ENCODE measurements around the gene SLC48A1.
"Not testable (repeated sequence)": the region's sequence is repeated elsewhere in the genome, so short reads cannot be mapped to it uniquely, and the experiment has no call there.

The SLC48A1 gene

GRCh38 chr12:47795121-47795813, 22.2 kb downstream of the SLC48A1 start:
- DNase-seq, result no peak

- no peak for DNase-seq
Measured at GRCh38 chr12:47795814-47796411, 22.9 kb downstream of the SLC48A1 start.

GRCh38 chr12:47797441-47797840, 24.4 kb downstream of the SLC48A1 start:
- no peak for DNase-seq

GRCh38 chr12:47798382-47798948, 25.4 kb downstream of the SLC48A1 start:
- DNase-seq, result no peak

GRCh38 chr12:47799357-47799955, 26.4 kb downstream of the SLC48A1 start:
- no peak for DNase-seq

- DNase-seq, result no peak
Measured at GRCh38 chr12:47800582-47800981, 27.5 kb downstream of the SLC48A1 start.

- DNase-seq, result no peak
Measured at GRCh38 chr12:47801170-47801903, 28.3 kb downstream of the SLC48A1 start.

- DNase-seq, result no peak
Measured at GRCh38 chr12:47801904-47802246, 28.8 kb downstream of the SLC48A1 start.

- no peak for DNase-seq
Measured at GRCh38 chr12:47802312-47802711, 29.3 kb downstream of the SLC48A1 start.

GRCh38 chr12:47803191-47803875, 30.3 kb downstream of the SLC48A1 start:
- DNase-seq, result no peak

GRCh38 chr12:47804171-47804570, 31.1 kb downstream of the SLC48A1 start:
- DNase-seq, result no peak

- no peak for DNase-seq
Measured at GRCh38 chr12:47805417-47805816, 32.4 kb downstream of the SLC48A1 start.

GRCh38 chr12:47807338-47807737, 34.3 kb downstream of the SLC48A1 start:
- no peak for DNase-seq

GRCh38 chr12:47808050-47808449, 35.0 kb downstream of the SLC48A1 start:
- no peak for DNase-seq

- DNase-seq, result no peak
Measured at GRCh38 chr12:47808574-47809365, 35.7 kb downstream of the SLC48A1 start.

- not testable (repeated sequence) for DNase-seq
Measured at GRCh38 chr12:47809518-47809917, 36.5 kb downstream of the SLC48A1 start.

- DNase-seq, result no peak
Measured at GRCh38 chr12:47811072-47811396, 38.0 kb downstream of the SLC48A1 start.

GRCh38 chr12:47811581-47812484, 38.8 kb downstream of the SLC48A1 start:
- DNase-seq, result no peak

- DNase-seq, result no peak
Measured at GRCh38 chr12:47812797-47813510, 39.9 kb downstream of the SLC48A1 start.

- no peak for DNase-seq
Measured at GRCh38 chr12:47813511-47814196, 40.6 kb downstream of the SLC48A1 start.

Data from cortex of kidney (tissue), 1 donor.